Neural cell (in vitro differentiated cells): ENCODE results near the gene INHA. TPM values are rescaled to one million over a fixed set of nuclear protein-coding genes. Genes with fewer than 3 reads are reported as not detected.

Experiments
- H2AFZ ChIP-seq: fragments of 200-600, 300-800 bp; sonication (generic), shearing (Covaris generic); 2 replicates; pipeline ENCODE4 v1.6.0; 2014; ENCODE audit warnings: low read depth, mild to moderate bottlenecking, antibody characterized with exemption, low read length, moderate library complexity
- H3F3A ChIP-seq: fragments of 200-600 bp; shearing (Covaris generic); 2 replicates; pipeline ENCODE4 v1.6.1; 2016; ENCODE audit warnings: mild to moderate bottlenecking, moderate library complexity, mixed read lengths, antibody characterized with exemption, low read length; ENCODE audit not compliant: insufficient read depth, poor library complexity, severe bottlenecking
- H3K27ac ChIP-seq: fragments of 200-600, 300-800 bp; sonication (generic), shearing (Covaris generic); 2 replicates; pipeline ENCODE4 v1.5.1; 2014; ENCODE audit warnings: mild to moderate bottlenecking, low read length, moderate library complexity
- H3K27me3 ChIP-seq: fragments of 300-800, 200-600 bp; sonication (generic), shearing (Covaris generic); 2 replicates; pipeline ENCODE4 v1.6.0; 2014; ENCODE audit warnings: mild to moderate bottlenecking, low read depth, low read length, moderate library complexity; ENCODE audit not compliant: insufficient read depth
- H3K36me3 ChIP-seq: fragments of 300-800, 200-600 bp; sonication (generic), shearing (Covaris generic); 2 replicates; pipeline ENCODE4 v1.5.1; 2014; ENCODE audit warnings: mild to moderate bottlenecking, antibody characterized with exemption, low read length, moderate library complexity; ENCODE audit not compliant: insufficient read depth
- H3K4me2 ChIP-seq: fragments of 300-800, 200-600 bp; sonication (generic), shearing (Covaris generic); 2 replicates; pipeline ENCODE4 v1.6.0; 2014; ENCODE audit warnings: mild to moderate bottlenecking, low read length
- H3K4me3 ChIP-seq: fragments of 300-800, 200-600 bp; sonication (generic), shearing (Covaris generic); 2 replicates; pipeline ENCODE4 v1.5.1; 2014; ENCODE audit warnings: mild to moderate bottlenecking, low read length, moderate library complexity
- H3K79me2 ChIP-seq: fragments of 200-600 bp; shearing (Covaris generic); replicated peaks from 2 replicates; pipeline ENCODE4 v1.6.0; 2014; ENCODE audit warnings: mild to moderate bottlenecking, low read length, moderate library complexity; ENCODE audit not compliant: insufficient read depth
- H3K9ac ChIP-seq: fragments of 300-800, 200-600 bp; sonication (generic), shearing (Covaris generic); 2 replicates; pipeline ENCODE4 v1.6.1; 2016; ENCODE audit warnings: mild to moderate bottlenecking, low read length, mixed read lengths
- H3K9me2 ChIP-seq: fragments of 200-600 bp; shearing (Covaris generic); 2 replicates; pipeline ENCODE4 v1.6.1; 2016; ENCODE audit warnings: mild to moderate bottlenecking, low read length, mixed read lengths; ENCODE audit not compliant: insufficient read depth
- H3K9me3 ChIP-seq: fragments of 200-600, 300-800 bp; sonication (generic), shearing (Covaris generic); 2 replicates; pipeline ENCODE4 v1.6.1; 2016; ENCODE audit warnings: mild to moderate bottlenecking, mixed run types, low read length, moderate library complexity, mixed read lengths
- H4K20me1 ChIP-seq: fragments of 200-600 bp; shearing (Covaris generic); 2 replicates; pipeline ENCODE4 v1.6.1; 2016; ENCODE audit warnings: mild to moderate bottlenecking, mixed run types; ENCODE audit not compliant: insufficient read depth
- EP300 ChIP-seq: fragments of 450-650 bp; conservative IDR thresholded peaks from 2 replicates; pipeline ENCODE4 v1.6.1; 2014; ENCODE audit warnings: antibody characterized with exemption, mild to moderate bottlenecking, moderate library complexity; ENCODE audit not compliant: poor library complexity, severe bottlenecking
- EZH2 ChIP-seq: fragments of 200-600, 300-800 bp; shearing (Covaris generic), sonication (generic); IDR thresholded peaks from 2 replicates; pipeline ENCODE4 v1.6.1; 2014; ENCODE audit warnings: antibody characterized with exemption, low read length, borderline replicate concordance, mild to moderate bottlenecking; ENCODE audit not compliant: insufficient read depth, poor library complexity, severe bottlenecking
- MXI1 ChIP-seq: fragments of 450-650 bp; conservative IDR thresholded peaks from 2 replicates; pipeline ENCODE4 v1.6.1; 2014; ENCODE audit warnings: antibody characterized with exemption, mild to moderate bottlenecking; ENCODE audit not compliant: poor library complexity, severe bottlenecking
- POLR2AphosphoS5 ChIP-seq: IDR thresholded peaks from 2 replicates; pipeline ENCODE4 v1.6.1; 2012
- RAD21 ChIP-seq: fragments of 450-650 bp; conservative IDR thresholded peaks from 2 replicates; pipeline ENCODE4 v1.6.1; 2014; ENCODE audit warnings: antibody characterized with exemption, mild to moderate bottlenecking, moderate library complexity
- SMC3 ChIP-seq: fragments of 450-650 bp; conservative IDR thresholded peaks from 2 replicates; pipeline ENCODE4 v1.6.1; 2014; ENCODE audit warnings: antibody characterized with exemption, mild to moderate bottlenecking, moderate library complexity; ENCODE audit not compliant: poor library complexity
- TAF1 ChIP-seq: IDR thresholded peaks from 2 replicates; pipeline ENCODE4 v1.6.1; 2012; ENCODE audit warnings: low read depth
- polyA plus RNA-seq: library from polyadenylated mRNA; depleted of rRNA; stranded (reverse); fragments of >200 nt; gene quantifications from 2 replicates; pipeline ENCODE4 v1.2.3, GENCODE V29; 2014
- TF ChIP-seq, protein P1 (sequence below): IDR thresholded peaks from 2 replicates; pipeline ENCODE4 v1.6.1; 2012; ENCODE audit warnings: borderline replicate concordance
- TF ChIP-seq, protein P2 (sequence below): fragments of 450-650 bp; IDR thresholded peaks from 2 replicates; pipeline ENCODE4 v1.5.1; 2014; ENCODE audit warnings: antibody characterized with exemption, mild to moderate bottlenecking, moderate library complexity; ENCODE audit not compliant: poor library complexity, severe bottlenecking

The INHA gene
- polyA plus RNA-seq, 1 donor from 2014 or later, result 2.7 TPM

DNA sequence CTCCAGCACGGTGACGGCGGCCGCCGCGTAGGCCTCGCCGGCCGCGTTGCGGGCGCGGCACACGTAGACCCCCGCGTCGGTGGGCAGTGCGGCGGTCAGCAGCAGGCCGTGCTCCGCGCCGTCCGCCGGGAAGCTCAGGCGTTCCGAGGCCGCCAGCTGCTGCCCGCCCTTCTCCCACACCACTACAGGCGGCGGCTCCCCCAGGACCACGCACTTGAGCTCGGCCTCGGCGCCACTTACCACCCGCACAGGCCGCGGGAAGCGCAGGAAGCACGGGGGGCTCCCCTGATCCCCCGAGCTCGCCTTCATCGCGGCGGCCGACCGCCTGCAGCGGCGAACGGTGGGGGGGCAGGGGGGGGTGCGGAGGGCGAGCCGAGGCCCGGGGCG is 1.2 kb upstream of the INHA start:
- TF ChIP-seq MXI1 (no peak), EP300 (peak; percentile 26)
- Histone ChIP-seq H3K9ac (peak overlapping the region; percentile 77), H3K27me3 (no peaks in the 10 kb centered on the region), H2AFZ (no peak overlapping the region), H3K4me3 (peak overlapping the region; percentile 69), H3K4me2 (no peak overlapping the region), H3F3A (no peaks in the 10 kb centered on the region), H3K9me2 (no peaks in the 10 kb centered on the region), H3K36me3 (no peaks in the 10 kb centered on the region), H3K79me2 (peaks cover 5% of the 10 kb centered on the region), H3K9me3 (no peaks in the 10 kb centered on the region), H3K27ac (no peak overlapping the region), H4K20me1 (no peaks in the 10 kb centered on the region)

DNA sequence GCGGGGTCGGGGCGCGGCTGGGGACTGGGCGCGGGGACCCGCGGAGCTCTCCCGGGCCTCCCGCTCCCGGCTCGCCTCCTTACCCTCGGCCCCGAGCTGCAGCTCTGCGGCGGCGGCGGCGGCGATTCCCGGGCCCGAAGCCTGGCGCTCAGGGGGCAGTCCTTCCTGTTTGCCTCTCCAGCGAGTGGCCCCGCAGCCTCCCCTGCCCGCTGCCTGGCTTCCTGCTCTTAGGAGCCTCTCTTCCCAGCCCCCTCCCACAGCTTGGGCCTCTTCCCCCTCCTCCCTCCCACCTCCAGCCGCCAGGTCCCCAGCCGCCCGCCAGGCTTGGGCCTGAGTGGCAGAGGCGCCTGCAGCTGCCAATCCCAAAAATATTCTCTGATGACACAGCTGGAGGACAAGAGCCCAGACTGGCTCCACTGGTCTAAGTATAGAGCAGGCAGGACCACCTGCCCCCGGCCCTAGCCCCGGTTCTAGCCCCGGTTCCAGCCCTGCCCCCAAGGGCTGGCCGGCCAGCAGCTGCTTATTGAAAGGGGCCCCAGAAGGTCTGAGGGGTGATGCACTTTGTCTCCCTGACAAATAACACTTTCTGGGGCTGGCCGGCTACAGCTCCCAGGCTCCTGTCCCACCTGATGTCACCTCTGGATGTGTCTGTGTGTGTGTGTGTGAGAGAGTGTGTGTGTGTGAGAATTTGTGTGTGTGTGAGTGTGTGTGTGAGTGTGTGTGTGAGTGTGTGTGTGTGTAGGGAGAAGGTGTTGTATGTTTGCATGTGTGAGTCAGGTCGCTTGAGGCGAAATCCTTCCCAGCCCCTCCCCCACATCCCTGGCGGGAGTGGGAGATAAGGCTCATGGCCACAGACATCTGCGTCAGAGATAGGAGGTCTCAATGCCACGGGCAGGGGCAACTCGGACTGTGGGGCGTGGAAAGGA is 536 bp upstream of the INHA start, which contains the start of gene OBSL1:
Gene OBSL1 (minus strand): TSS at position 229 of the 926 bp plus-strand sequence. CDS start 307 bp downstream, outside the sequence.
- H3F3A ChIP-seq, result no peaks in the 10 kb centered on the region
- H2AFZ ChIP-seq, result peak within 1 kb of the TSS; percentile 1
- H3K79me2 ChIP-seq, result peaks cover 5% of the 10 kb centered on the region
- no peaks in the 10 kb centered on the region for H4K20me1 ChIP-seq
- H3K9me3 ChIP-seq, result no peaks in the 10 kb centered on the region
- no peaks in the 10 kb centered on the region for H3K36me3 ChIP-seq
- H3K9me2 ChIP-seq, result no peaks in the 10 kb centered on the region
- peak within 1 kb of the TSS; percentile 69 for H3K4me3 ChIP-seq
- no peaks in the 10 kb centered on the region for H3K27me3 ChIP-seq
- H3K4me2 ChIP-seq, result peak within 1 kb of the TSS; percentile 68
- peak within 1 kb of the TSS; percentile 58 for H3K27ac ChIP-seq
- peak within 1 kb of the TSS; percentile 77 for H3K9ac ChIP-seq
- TF ChIP-seq EP300, result no peak
- TF ChIP-seq, protein P1, sequence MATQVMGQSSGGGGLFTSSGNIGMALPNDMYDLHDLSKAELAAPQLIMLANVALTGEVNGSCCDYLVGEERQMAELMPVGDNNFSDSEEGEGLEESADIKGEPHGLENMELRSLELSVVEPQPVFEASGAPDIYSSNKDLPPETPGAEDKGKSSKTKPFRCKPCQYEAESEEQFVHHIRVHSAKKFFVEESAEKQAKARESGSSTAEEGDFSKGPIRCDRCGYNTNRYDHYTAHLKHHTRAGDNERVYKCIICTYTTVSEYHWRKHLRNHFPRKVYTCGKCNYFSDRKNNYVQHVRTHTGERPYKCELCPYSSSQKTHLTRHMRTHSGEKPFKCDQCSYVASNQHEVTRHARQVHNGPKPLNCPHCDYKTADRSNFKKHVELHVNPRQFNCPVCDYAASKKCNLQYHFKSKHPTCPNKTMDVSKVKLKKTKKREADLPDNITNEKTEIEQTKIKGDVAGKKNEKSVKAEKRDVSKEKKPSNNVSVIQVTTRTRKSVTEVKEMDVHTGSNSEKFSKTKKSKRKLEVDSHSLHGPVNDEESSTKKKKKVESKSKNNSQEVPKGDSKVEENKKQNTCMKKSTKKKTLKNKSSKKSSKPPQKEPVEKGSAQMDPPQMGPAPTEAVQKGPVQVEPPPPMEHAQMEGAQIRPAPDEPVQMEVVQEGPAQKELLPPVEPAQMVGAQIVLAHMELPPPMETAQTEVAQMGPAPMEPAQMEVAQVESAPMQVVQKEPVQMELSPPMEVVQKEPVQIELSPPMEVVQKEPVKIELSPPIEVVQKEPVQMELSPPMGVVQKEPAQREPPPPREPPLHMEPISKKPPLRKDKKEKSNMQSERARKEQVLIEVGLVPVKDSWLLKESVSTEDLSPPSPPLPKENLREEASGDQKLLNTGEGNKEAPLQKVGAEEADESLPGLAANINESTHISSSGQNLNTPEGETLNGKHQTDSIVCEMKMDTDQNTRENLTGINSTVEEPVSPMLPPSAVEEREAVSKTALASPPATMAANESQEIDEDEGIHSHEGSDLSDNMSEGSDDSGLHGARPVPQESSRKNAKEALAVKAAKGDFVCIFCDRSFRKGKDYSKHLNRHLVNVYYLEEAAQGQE, result no peak
- TF ChIP-seq EZH2, result no peak
- TF ChIP-seq RAD21, result no peak
- peak; percentile 35 for TF ChIP-seq POLR2AphosphoS5

DNA sequence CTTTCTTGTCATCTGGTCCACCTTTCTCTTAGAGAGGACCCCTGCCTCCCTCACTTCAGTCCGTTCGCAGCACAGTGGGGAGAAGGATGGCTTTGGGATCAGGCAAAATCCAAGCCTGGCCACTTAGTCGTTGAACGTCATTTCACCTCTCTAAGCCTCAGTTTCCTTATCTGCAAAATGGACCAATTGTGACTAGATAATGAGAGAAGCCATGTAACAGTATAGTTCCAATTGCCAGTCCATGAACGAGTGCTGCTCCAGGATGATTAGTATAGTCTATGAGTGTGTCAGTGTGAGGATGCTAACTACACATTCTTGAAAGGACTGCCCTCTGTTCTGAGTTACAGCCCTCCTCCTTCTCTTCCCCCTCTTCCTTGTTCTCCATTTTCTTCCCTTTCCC is 1.1 kb downstream of the INHA start:
- H3F3A ChIP-seq, result no peaks in the 10 kb centered on the region
- H3K27me3 ChIP-seq, result no peaks in the 10 kb centered on the region
- TF ChIP-seq EZH2 (no peak), RAD21 (no peak), MXI1 (no peak), EP300 (no peak), TAF1 (no peak), SMC3 (no peak), POLR2AphosphoS5 (no peak)
- TF ChIP-seq, protein P1, result no peak
- TF ChIP-seq, protein P2, sequence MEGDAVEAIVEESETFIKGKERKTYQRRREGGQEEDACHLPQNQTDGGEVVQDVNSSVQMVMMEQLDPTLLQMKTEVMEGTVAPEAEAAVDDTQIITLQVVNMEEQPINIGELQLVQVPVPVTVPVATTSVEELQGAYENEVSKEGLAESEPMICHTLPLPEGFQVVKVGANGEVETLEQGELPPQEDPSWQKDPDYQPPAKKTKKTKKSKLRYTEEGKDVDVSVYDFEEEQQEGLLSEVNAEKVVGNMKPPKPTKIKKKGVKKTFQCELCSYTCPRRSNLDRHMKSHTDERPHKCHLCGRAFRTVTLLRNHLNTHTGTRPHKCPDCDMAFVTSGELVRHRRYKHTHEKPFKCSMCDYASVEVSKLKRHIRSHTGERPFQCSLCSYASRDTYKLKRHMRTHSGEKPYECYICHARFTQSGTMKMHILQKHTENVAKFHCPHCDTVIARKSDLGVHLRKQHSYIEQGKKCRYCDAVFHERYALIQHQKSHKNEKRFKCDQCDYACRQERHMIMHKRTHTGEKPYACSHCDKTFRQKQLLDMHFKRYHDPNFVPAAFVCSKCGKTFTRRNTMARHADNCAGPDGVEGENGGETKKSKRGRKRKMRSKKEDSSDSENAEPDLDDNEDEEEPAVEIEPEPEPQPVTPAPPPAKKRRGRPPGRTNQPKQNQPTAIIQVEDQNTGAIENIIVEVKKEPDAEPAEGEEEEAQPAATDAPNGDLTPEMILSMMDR, result no peak

More for the DNA sequence above, 1.1 kb downstream of the INHA start:
- Histone ChIP-seq H3K27ac (no peak overlapping the region), H3K9ac (no peak overlapping the region), H3K9me2 (no peaks in the 10 kb centered on the region), H3K36me3 (no peaks in the 10 kb centered on the region), H2AFZ (no peak overlapping the region), H4K20me1 (no peaks in the 10 kb centered on the region), H3K4me2 (no peak overlapping the region), H3K4me3 (no peak overlapping the region), H3K79me2 (peaks cover 5% of the 10 kb centered on the region), H3K9me3 (no peaks in the 10 kb centered on the region)
